OCI-LY7 (cell line): ENCODE measurements around the gene ZFYVE28.

ENCODE experiments used
- CTCF ChIP-seq: fragments of 200-600 bp; sonication (generic); conservative IDR thresholded peaks from 2 replicates; pipeline ENCODE4 v1.5.1; 2014; ENCODE audit warnings: mild to moderate bottlenecking, antibody characterized with exemption, low read length, moderate library complexity, mixed read lengths
- EZH2phosphoT487 ChIP-seq: fragments of 200-600 bp; sonication (generic); IDR thresholded peaks from 2 replicates; pipeline ENCODE4 v1.6.1; 2018; ENCODE audit warnings: low read depth, borderline replicate concordance, mild to moderate bottlenecking, mixed run types, antibody characterized with exemption, low read length, moderate library complexity, mixed read lengths

DNA sequence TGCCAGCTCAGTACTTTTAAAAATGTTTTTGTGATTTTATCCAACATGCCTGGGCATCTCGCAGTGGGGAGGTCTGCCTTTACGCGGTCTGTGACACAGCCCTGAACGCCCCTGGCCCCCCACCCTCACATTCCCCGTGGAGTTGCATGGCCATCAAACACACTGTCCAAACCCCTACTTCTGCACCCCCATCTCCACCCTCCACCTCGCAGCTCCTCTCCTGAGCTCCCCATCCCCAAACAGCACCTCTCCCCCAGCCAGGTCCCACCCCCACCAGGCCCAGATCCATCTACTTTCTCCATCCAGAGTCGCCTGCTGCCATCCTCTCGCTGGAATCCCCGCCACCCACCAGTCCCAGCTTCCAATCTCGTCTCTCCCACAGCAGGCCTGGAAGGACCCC is 9.5 kb downstream of the ZFYVE28 start:
- TF ChIP-seq CTCF (no peak), EZH2phosphoT487 (no peak)
